K562 (cell line): Measurements from ENCODE around the gene TENM3. TPM values are rescaled to one million over a fixed set of nuclear protein-coding genes. Genes with fewer than 3 reads are reported as not detected.

Experiments used
- ATAC-seq: fragments of 200-7000 bp; cut with Tn5 transposase; 3 replicates; pipeline ENCODE4 v1.9.1; 2020; ENCODE audit warnings: moderate library complexity
- BruUV-seq: library from RNA; stranded (reverse); fragments of 400-500 nt; replicated peaks from 2 replicates; lab custom pipeline; 2021; lab: Mats Ljungman, UMichigan
- CTCF ChIA-PET: fragments of 300-600 bp; formaldehyde crosslinking; extraction: SDS; loops from one replicate; lab custom pipeline; 2021; ENCODE audit warnings: low intra/inter-chr PET ratio; lab: Yijun Ruan, JAX
- POLR2A ChIA-PET: fragments of 300-600, 350-650 bp; sonication (Branson Sonifier 250); formaldehyde crosslinking; extraction: SDS; loops from one replicate; lab custom pipeline; 2021; ENCODE audit warnings: antibody characterized with exemption, inconsistent platforms; lab: Yijun Ruan, JAX
- DNase-seq, 4 experiments: peaks; one replicate each; pipeline versions ENCODE4 v3.0.0 to v3.0.0-alpha.2; 2011 to 2018; ENCODE audit warnings: low spot score in 3 of 4, mixed read lengths in 3 of 4; ENCODE audit errors: extremely low read depth in 1 of 4
- FAIRE-seq: peaks from 2 replicates; lab custom pipeline; 2011; peaks lifted over from hg19 to GRCh38; lab: Jason Lieb, UNC
- H2AFZ ChIP-seq: 2 replicates; pipeline ENCODE4 v1.6.0; 2011; ENCODE audit warnings: low read depth, low read length, control low read depth, inconsistent platforms
- H3K27ac ChIP-seq: fragments of 200-600 bp; 3 replicates; pipeline ENCODE4 v1.8.0; 2011; ENCODE audit warnings: low read depth, mild to moderate bottlenecking, control low read depth, inconsistent platforms, low read length, moderate library complexity, mixed read lengths; ENCODE audit errors: extremely low read depth
- H3K27me3 ChIP-seq, 2 experiments: fragments of 300-600 bp in 1 of 2; 2 replicates in 1 of 2; 3 replicates in 1 of 2; pipeline versions ENCODE4 v1.6.0 to v1.8.0; 2011; ENCODE audit warnings: inconsistent platforms in 2 of 2, low read length in 2 of 2, mild to moderate bottlenecking in 1 of 2, mixed read lengths in 1 of 2, moderate library complexity in 1 of 2; ENCODE audit not compliant: control insufficient read depth in 2 of 2, insufficient read depth in 2 of 2
- H3K36me3 ChIP-seq: fragments of 300-600 bp; 3 replicates; pipeline ENCODE4 v1.8.0; 2011; ENCODE audit warnings: mild to moderate bottlenecking, low read length, inconsistent platforms; ENCODE audit not compliant: control insufficient read depth, insufficient read depth
- H3K4me1 ChIP-seq, 2 experiments: fragments of 200-600 bp in 1 of 2; replicated peaks in 1 of 2; 2 replicates in 1 of 2; 3 replicates in 1 of 2; pipeline versions ENCODE4 v1.5.1 to v1.8.0; 2011; ENCODE audit warnings: inconsistent platforms in 2 of 2, low read length in 2 of 2, mild to moderate bottlenecking in 1 of 2, mixed read lengths in 1 of 2, moderate library complexity in 1 of 2; ENCODE audit not compliant: control insufficient read depth in 2 of 2, insufficient read depth in 2 of 2
- H3K4me2 ChIP-seq: 2 replicates; pipeline ENCODE4 v1.6.1; 2011; ENCODE audit warnings: low read length, control low read depth, inconsistent platforms, mixed read lengths; ENCODE audit not compliant: insufficient read depth
- H3K4me3 ChIP-seq: fragments of 200-600 bp; sonication (generic), shearing (Covaris generic); 2 replicates; pipeline ENCODE4 v1.5.1; 2016; ENCODE audit warnings: control low read depth, inconsistent platforms
- H3K79me2 ChIP-seq: fragments of 200-600 bp; 3 replicates; pipeline ENCODE4 v1.8.0; 2011; ENCODE audit warnings: low read length, inconsistent platforms; ENCODE audit not compliant: control insufficient read depth, insufficient read depth
- H3K9ac ChIP-seq, 2 experiments: 2 replicates each; pipeline versions ENCODE4 v1.6.0 to v1.6.1; 2011; ENCODE audit warnings: low read depth in 2 of 2, low read length in 2 of 2, control low read depth in 1 of 2, inconsistent platforms in 1 of 2, mild to moderate bottlenecking in 1 of 2, mixed read lengths in 1 of 2; ENCODE audit not compliant: insufficient read depth in 1 of 2
- H3K9me1 ChIP-seq: one replicate; pipeline ENCODE4 v1.6.0; 2011; ENCODE audit warnings: inconsistent platforms, mild to moderate bottlenecking, low read length, moderate library complexity; ENCODE audit not compliant: control insufficient read depth, insufficient read depth
- H3K9me3 ChIP-seq: replicated peaks from 2 replicates; pipeline ENCODE4 v1.5.1; 2011; ENCODE audit warnings: low read depth, low read length, inconsistent platforms; ENCODE audit not compliant: control insufficient read depth, insufficient read depth
- H4K20me1 ChIP-seq: replicated peaks from 2 replicates; pipeline ENCODE4 v1.6.1; 2011; ENCODE audit warnings: low read length, inconsistent platforms, mixed read lengths; ENCODE audit not compliant: control insufficient read depth, insufficient read depth
- CREB5 ChIP-seq: fragments of 250-450 bp; sonication (Bioruptor Pico); IDR thresholded peaks from 2 replicates; pipeline ENCODE4 v1.5.0; 2020; ENCODE audit warnings: mild to moderate bottlenecking
- CTBP1 ChIP-seq: fragments of 450-650 bp; IDR thresholded peaks from 2 replicates; pipeline ENCODE4 v1.6.1; 2016; ENCODE audit warnings: borderline replicate concordance
- GATAD2B ChIP-seq: fragments of 450-650 bp; IDR thresholded peaks from 2 replicates; pipeline ENCODE4 v1.6.1; 2017; ENCODE audit warnings: mild to moderate bottlenecking, borderline replicate concordance
- NONO ChIP-seq, 2 experiments: fragments of 200-400 bp in 1 of 2; fragments of 450-650 bp in 1 of 2; formaldehyde crosslinking in 1 of 2; IDR thresholded peaks; 2 replicates each; pipeline ENCODE4 v1.6.1; 2017; ENCODE audit warnings: low read depth in 2 of 2, mild to moderate bottlenecking in 2 of 2, moderate library complexity in 2 of 2, low read length in 1 of 2
- PRMT5 ChIP-seq: sonication (generic); formaldehyde crosslinking; IDR thresholded peaks from 2 replicates; pipeline ENCODE4 v1.5.0; 2020; ENCODE audit warnings: missing genetic modification reagents
- SMARCA4 ChIP-seq: fragments of 450-650 bp; IDR thresholded peaks from 2 replicates; pipeline ENCODE4 v1.6.1; 2016
- ZNF354B ChIP-seq: fragments of 250-450 bp; sonication (Bioruptor Pico); IDR thresholded peaks from 2 replicates; pipeline ENCODE4 v1.4.0; 2020
- ZNF41 ChIP-seq: fragments of 250-450 bp; sonication (Bioruptor Pico); conservative IDR thresholded peaks from 2 replicates; pipeline ENCODE4 v1.4.0; 2020; ENCODE audit warnings: mild to moderate bottlenecking
- ZNF780A ChIP-seq: fragments of 250-450 bp; sonication (Bioruptor Pico); IDR thresholded peaks from 2 replicates; pipeline ENCODE4 v1.5.0; 2021; ENCODE audit warnings: mild to moderate bottlenecking
- WGBS: fragments of 100-300 bp; shearing (Covaris generic); methylation state at CpG from one replicate; pipeline ENCODE4 v1.1.6; 2016; ENCODE audit warnings: low coverage, mixed read lengths; ENCODE audit not compliant: insufficient coverage; ENCODE audit errors: missing lambda C conversion rate; 5-methylcytosine and 5-hydroxymethylcytosine counted together
- in situ Hi-C: fragments of 300-500 bp; cut with MboI; formaldehyde crosslinking; loops from 4 replicates; pipeline ENCODE4 v1.15.0; 2018; ENCODE audit warnings: inconsistent platforms, mixed read lengths
- intact Hi-C: fragments of 100-400 bp; cut with micrococcal nuclease; formaldehyde crosslinking; loops from 2 replicates; pipeline ENCODE4 v1.14.2; 2022
- polyA plus RNA-seq, 8 experiments: library from polyadenylated mRNA; depleted of rRNA in 4 of 8; stranded (reverse) in 5 of 8; unstranded in 3 of 8; fragments of >200 nt; fragmentation: Nextera tagmentation in 2 of 8; fragmentation: Illumina TruSeq in 1 of 8; extraction: Ambion mirVana in 2 of 8; extraction: Trizol in 1 of 8; gene quantifications; 2 replicates each; pipeline versions ENCODE4 v1.2.1 to v1.2.3, GENCODE V29; 2011 to 2014; ENCODE audit warnings: inconsistent platforms in 1 of 8, missing spikeins in 1 of 8
- total RNA-seq, 7 experiments: library from RNA; depleted of rRNA in 6 of 7; stranded (reverse); fragments of >200 nt in 6 of 7; fragmentation: Illumina TruSeq in 2 of 7; extraction: Trizol in 2 of 7; gene quantifications; 2 replicates each; pipeline versions ENCODE4 v1.2.1 to v1.2.3, GENCODE V29; 2011 to 2021; ENCODE audit warnings: low replicate concordance in 1 of 7
- TF ChIP-seq, protein P1 (sequence below), 2 experiments: fragments of 450-650 bp; IDR thresholded peaks; 2 replicates each; pipeline ENCODE4 v1.6.1; 2016

Gene TENM3
- total and polyA plus RNA-seq, 9 of the 15 experiments (the other 6 are each of a cell fraction or from before 2014, with no cell fraction given), result 0.01 to 0.02 TPM; not detected in 7

- BruUV-seq, result no TSS peak
Measured at GRCh38 chr4:182746876-182747275, 503.7 kb downstream of the TENM3 start.

DNA sequence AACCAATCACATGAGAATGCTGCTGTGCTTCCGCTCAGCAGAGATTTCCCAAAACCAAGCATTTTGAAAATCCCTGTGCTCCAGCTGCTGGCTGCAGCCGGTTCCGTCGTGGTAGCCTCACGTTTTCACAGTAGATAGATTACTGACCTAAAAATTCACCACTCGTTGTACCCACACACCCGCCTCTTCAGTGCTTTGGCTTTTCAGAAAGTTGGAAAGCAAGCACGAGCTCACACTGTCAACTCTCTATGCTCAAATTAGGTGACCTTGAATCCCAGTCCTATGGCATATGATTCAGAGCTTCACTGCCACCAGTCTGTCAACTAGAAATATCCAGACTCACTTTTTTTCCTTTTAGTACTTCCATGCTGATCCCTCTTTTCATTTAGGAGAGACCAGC is 505.1 kb downstream of the TENM3 start:
- Histone ChIP-seq H2AFZ (no peak overlapping the region), H3K9me1 (no peaks in the 10 kb centered on the region), H3K9ac (no peak overlapping the region), H3K4me1 (no peaks in the 10 kb centered on the region), H3K79me2 (no peaks in the 10 kb centered on the region), H3K9me3 (no peaks in the 10 kb centered on the region), H3K4me2 (no peak overlapping the region), H3K4me3 (no peak overlapping the region), H3K27me3 (no peaks in the 10 kb centered on the region), H4K20me1 (no peaks in the 10 kb centered on the region), H3K27ac (no peak overlapping the region), H3K36me3 (no peaks in the 10 kb centered on the region)
- intact Hi-C loops (no loop called here), in situ Hi-C loops (no loop called here)
- ATAC-seq (no peak), DNase-seq (no peak), FAIRE-seq (no peak)
- ChIA-PET CTCF (no interaction called here), POLR2A (interaction anchor here (1.0 kb wide), 1 partner anchor 10 kb away, joined by 3 read pairs; no protein-coding TSS in a partner anchor)
- WGBS, result 1% methylated on average over 8 of the region's 8 CpGs
- no TSS peak for BruUV-seq
- TF ChIP-seq CREB5 (no peak), ZNF354B (CRISPR knock-in tag) (no peak), ZNF780A (no peak), GATAD2B (no peak)
- TF ChIP-seq, protein P1, sequence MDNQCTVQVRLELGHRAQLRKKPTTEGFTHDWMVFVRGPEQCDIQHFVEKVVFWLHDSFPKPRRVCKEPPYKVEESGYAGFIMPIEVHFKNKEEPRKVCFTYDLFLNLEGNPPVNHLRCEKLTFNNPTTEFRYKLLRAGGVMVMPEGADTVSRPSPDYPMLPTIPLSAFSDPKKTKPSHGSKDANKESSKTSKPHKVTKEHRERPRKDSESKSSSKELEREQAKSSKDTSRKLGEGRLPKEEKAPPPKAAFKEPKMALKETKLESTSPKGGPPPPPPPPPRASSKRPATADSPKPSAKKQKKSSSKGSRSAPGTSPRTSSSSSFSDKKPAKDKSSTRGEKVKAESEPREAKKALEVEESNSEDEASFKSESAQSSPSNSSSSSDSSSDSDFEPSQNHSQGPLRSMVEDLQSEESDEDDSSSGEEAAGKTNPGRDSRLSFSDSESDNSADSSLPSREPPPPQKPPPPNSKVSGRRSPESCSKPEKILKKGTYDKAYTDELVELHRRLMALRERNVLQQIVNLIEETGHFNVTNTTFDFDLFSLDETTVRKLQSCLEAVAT (IDR thresholded peaks at IDR 0.05), result no peak

More at GRCh38 chr4:182746876-182747275, 503.7 kb downstream of the TENM3 start:
- no peak for FAIRE-seq
- ChIA-PET CTCF (no interaction called here), POLR2A (no interaction called here)
- intact Hi-C loops, result no loop called here
- no peaks in the 10 kb centered on the region for H3K79me2 ChIP-seq
- TF ChIP-seq CTBP1 (no peak), NONO (IDR thresholded peaks at IDR 0.05; ENCODE audit: low read depth in 2 of 2, low read length in 1 of 2) (no peak), PRMT5 (CRISPR knock-in tag) (no peak), SMARCA4 (no peak), ZNF41 (no peak)
- TF ChIP-seq, all 486 proteins: peak for 0
- DNase-seq, result no peak
- Histone ChIP-seq H3K27me3 (no peaks in the 10 kb centered on the region), H4K20me1 (no peaks in the 10 kb centered on the region), H3K4me2 (no peak overlapping the region), H3K4me3 (no peak overlapping the region), H3K9me3 (no peaks in the 10 kb centered on the region), H3K9me1 (no peaks in the 10 kb centered on the region), H2AFZ (no peak overlapping the region), H3K9ac (no peak overlapping the region), H3K4me1 (no peaks in the 10 kb centered on the region), H3K36me3 (no peaks in the 10 kb centered on the region), H3K27ac (no peak overlapping the region)
- no peak for ATAC-seq
- 4% methylated on average over 4 of the region's 4 CpGs for WGBS
- in situ Hi-C loops, result no loop called here
